Uterus (tissue), 4 donors: ENCODE measurements around the gene CCR4. TPM values are rescaled to one million over a fixed set of nuclear protein-coding genes. Genes with fewer than 3 reads are reported as not detected.
"Not testable (repeated sequence)": the region's sequence is repeated elsewhere in the genome, so short reads cannot be mapped to it uniquely, and the experiment has no call there.

Source experiments
- DNase-seq, 2 donors: peaks; one replicate each; pipeline ENCODE4 v3.0.0-alpha.2; 2019 to 2020
- H3K27ac ChIP-seq, 2 donors: fragments of 200-600 bp; sonication (generic); 1 replicate in 1 of 2; 2 replicates in 1 of 2; pipeline ENCODE4 v1.5.1; 2016 to 2018
- H3K27me3 ChIP-seq, 2 donors: fragments of 200-600 bp; sonication (generic); one replicate each; pipeline ENCODE4 v1.5.1; 2018 to 2019; ENCODE audit warnings: control low read depth in 1 of 2
- H3K36me3 ChIP-seq, 2 donors: fragments of 200-600 bp; sonication (generic); one replicate each; pipeline ENCODE4 v1.5.1; 2019; ENCODE audit warnings: control low read depth in 1 of 2
- H3K4me1 ChIP-seq, 2 donors: fragments of 200-600 bp; sonication (generic); one replicate each; pipeline ENCODE4 v1.5.1; 2018 to 2019; ENCODE audit warnings: control low read depth in 1 of 2
- H3K4me3 ChIP-seq, 2 donors: fragments of 200-600 bp; sonication (generic); 1 replicate in 1 of 2; 2 replicates in 1 of 2; pipeline ENCODE4 v1.5.1; 2018 to 2019; ENCODE audit warnings: mild to moderate bottlenecking in 1 of 2
- H3K9me3 ChIP-seq, 2 donors: fragments of 200-600 bp; sonication (generic); one replicate each; pipeline ENCODE4 v1.5.1; 2019; ENCODE audit warnings: control low read depth in 1 of 2
- CTCF ChIP-seq, 4 experiments: fragments of 200-600 bp in 2 of 4; fragments of 450-650 bp in 2 of 4; sonication (generic) in 2 of 4; IDR thresholded peaks; one replicate each; pipeline ENCODE4 v1.5.1; 2016 to 2019; ENCODE audit warnings: antibody characterized with exemption in 4 of 4, mild to moderate bottlenecking in 2 of 4, moderate library complexity in 1 of 4
- POLR2A ChIP-seq, 2 donors: fragments of 450-650 bp; IDR thresholded peaks; one replicate each; pipeline ENCODE4 v1.6.1; 2016; ENCODE audit warnings: antibody characterized with exemption in 2 of 2, mild to moderate bottlenecking in 1 of 2, moderate library complexity in 1 of 2
- intact Hi-C: fragments of 100-400 bp; cut with DNase I; formaldehyde crosslinking; loops from one replicate; pipeline ENCODE4 v1.15.1; 2023; ENCODE audit warnings: low total_unique reads
- total RNA-seq, 4 donors: library from RNA; depleted of rRNA in 3 of 4; stranded (reverse); fragments of >200 nt in 3 of 4; gene quantifications; one replicate each; pipeline versions ENCODE4 v1.1.0 to v1.2.4, GENCODE V29; 2014 to 2023
- donor health status: DM: yes; HTN: yes; CAD: no.

CCR4 gene
- total RNA-seq, 4 donors from 2014 or later = 0.35 TPM; not detected in 3

GRCh38 chr3:32975891-32976595 lies 24.6 kb downstream of the CCR4 start:
- Histone ChIP-seq H3K36me3 (no peaks in the 10 kb centered on the region), H3K9me3 (no peaks in the 10 kb centered on the region), H3K27me3 (no peaks in the 10 kb centered on the region), H3K4me1 (no peaks in the 10 kb centered on the region), H3K4me3 (no peak overlapping the region), H3K27ac (no peak overlapping the region)
- no peak for TF ChIP-seq CTCF (IDR thresholded peaks at IDR 0.05)
- TF ChIP-seq POLR2A (IDR thresholded peaks at IDR 0.05) = no peak
- intact Hi-C loops = no loop called here
- DNase-seq = no peak

GRCh38 chr3:32977861-32978260 lies 26.4 kb downstream of the CCR4 start:
- TF ChIP-seq CTCF (IDR thresholded peaks at IDR 0.05) (no peak), POLR2A (IDR thresholded peaks at IDR 0.05) (no peak)
- Histone ChIP-seq H3K4me1 (no peaks in the 10 kb centered on the region), H3K36me3 (no peaks in the 10 kb centered on the region), H3K9me3 (no peaks in the 10 kb centered on the region), H3K27me3 (no peaks in the 10 kb centered on the region), H3K4me3 (no peak overlapping the region), H3K27ac (no peak overlapping the region)
- intact Hi-C loops = no loop called here
- DNase-seq = no peak

GRCh38 chr3:32978331-32978730 lies 26.9 kb downstream of the CCR4 start:
- H3K27me3 ChIP-seq = no peaks in the 10 kb centered on the region
- no peak overlapping the region for H3K27ac ChIP-seq
- intact Hi-C loops = no loop called here
- H3K4me1 ChIP-seq = no peaks in the 10 kb centered on the region
- H3K36me3 ChIP-seq = no peaks in the 10 kb centered on the region
- no peaks in the 10 kb centered on the region for H3K9me3 ChIP-seq
- H3K4me3 ChIP-seq = no peak overlapping the region
- no peak for TF ChIP-seq POLR2A (IDR thresholded peaks at IDR 0.05)
- no peak for TF ChIP-seq CTCF (IDR thresholded peaks at IDR 0.05)
- no peak for DNase-seq

GRCh38 chr3:32983124-32983523 lies 31.7 kb downstream of the CCR4 start:
- H3K4me3 ChIP-seq = no peak overlapping the region
- TF ChIP-seq CTCF (IDR thresholded peaks at IDR 0.05) (no peak), POLR2A (IDR thresholded peaks at IDR 0.05) (no peak)
- H3K9me3 ChIP-seq = no peaks in the 10 kb centered on the region
- DNase-seq = no peak
- no peaks in the 10 kb centered on the region for H3K36me3 ChIP-seq
- intact Hi-C loops = no loop called here
- no peaks in the 10 kb centered on the region for H3K4me1 ChIP-seq
- H3K27ac ChIP-seq = no peak overlapping the region
- H3K27me3 ChIP-seq = no peaks in the 10 kb centered on the region

GRCh38 chr3:32984918-32985317 lies 33.5 kb downstream of the CCR4 start:
- intact Hi-C loops, DNase-seq: not testable (repeated sequence)

GRCh38 chr3:32989171-32989570 lies 37.7 kb downstream of the CCR4 start:
- Histone ChIP-seq H3K36me3 (no peaks in the 10 kb centered on the region), H3K27ac (no peak overlapping the region), H3K9me3 (no peaks in the 10 kb centered on the region), H3K4me3 (no peak overlapping the region), H3K27me3 (no peaks in the 10 kb centered on the region), H3K4me1 (no peaks in the 10 kb centered on the region)
- TF ChIP-seq POLR2A (IDR thresholded peaks at IDR 0.05) (no peak), CTCF (IDR thresholded peaks at IDR 0.05) (no peak)
- intact Hi-C loops = no loop called here
- no peak for DNase-seq

More at GRCh38 chr3:32984918-32985317, 33.5 kb downstream of the CCR4 start:
- not testable (repeated sequence) for H3K36me3 ChIP-seq, H3K9me3 ChIP-seq, H3K27me3 ChIP-seq, H3K4me3 ChIP-seq, H3K4me1 ChIP-seq, H3K27ac ChIP-seq
